CD4-positive, alpha-beta T cell treated with Interleukin-17A for 1 hour (primary cell): ENCODE measurements around the gene SPOUT1.
"Not testable (repeated sequence)": the region's sequence is repeated elsewhere in the genome, so short reads cannot be mapped to it uniquely, and the experiment has no call there.

Source experiments
- DNase-seq: peaks from one replicate; pipeline ENCODE4 v3.0.0-alpha.2; 2020

SPOUT1 gene, protein sequence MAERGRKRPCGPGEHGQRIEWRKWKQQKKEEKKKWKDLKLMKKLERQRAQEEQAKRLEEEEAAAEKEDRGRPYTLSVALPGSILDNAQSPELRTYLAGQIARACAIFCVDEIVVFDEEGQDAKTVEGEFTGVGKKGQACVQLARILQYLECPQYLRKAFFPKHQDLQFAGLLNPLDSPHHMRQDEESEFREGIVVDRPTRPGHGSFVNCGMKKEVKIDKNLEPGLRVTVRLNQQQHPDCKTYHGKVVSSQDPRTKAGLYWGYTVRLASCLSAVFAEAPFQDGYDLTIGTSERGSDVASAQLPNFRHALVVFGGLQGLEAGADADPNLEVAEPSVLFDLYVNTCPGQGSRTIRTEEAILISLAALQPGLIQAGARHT

DNA sequence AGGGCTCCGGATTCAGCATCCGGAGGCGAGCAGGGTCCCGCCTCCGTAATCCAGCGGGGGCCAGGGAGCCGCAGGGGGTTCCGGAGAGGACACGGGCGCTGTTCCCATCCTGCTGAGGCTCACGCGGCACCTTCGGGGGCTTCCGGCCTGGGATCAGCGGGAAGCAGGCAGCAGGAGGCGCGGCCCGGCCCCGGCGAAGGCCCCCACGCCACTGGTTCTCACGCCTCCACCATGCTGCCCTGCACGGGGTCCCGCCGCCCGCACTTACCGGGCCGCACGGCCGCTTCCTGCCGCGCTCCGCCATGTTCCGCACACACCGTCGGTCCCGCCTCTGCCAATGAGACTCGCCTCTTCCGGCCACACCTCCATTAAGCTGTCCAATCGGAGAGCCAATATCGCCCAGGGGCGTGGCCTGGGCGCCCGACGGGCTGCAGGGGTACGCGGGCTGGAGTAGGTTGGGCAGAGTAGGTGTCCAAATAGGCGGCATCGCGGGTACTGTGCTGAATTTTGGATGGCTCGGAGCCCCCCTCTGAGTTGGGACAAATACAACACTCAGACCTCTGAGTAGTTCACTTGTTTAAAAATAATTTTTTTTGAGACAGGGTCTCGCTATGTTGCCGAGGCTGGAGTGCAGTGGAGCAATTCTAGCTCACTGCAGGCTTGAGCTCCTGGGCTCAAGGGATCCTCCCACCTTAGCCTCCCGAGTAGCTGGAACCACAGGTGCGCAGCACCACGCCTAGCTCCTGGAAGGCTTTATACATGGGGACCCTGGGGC lies at the start of gene SPOUT1:
Gene SPOUT1, minus strand, starts transcription at position 318 of the 775 bp plus-strand sequence. Its CDS starts 14 bp downstream, at position 304.
- peak; percentile 96 for DNase-seq

GRCh38 chr9:128877852-128878251 lies 48.3 kb upstream of the SPOUT1 start:
- no peak for DNase-seq

DNA sequence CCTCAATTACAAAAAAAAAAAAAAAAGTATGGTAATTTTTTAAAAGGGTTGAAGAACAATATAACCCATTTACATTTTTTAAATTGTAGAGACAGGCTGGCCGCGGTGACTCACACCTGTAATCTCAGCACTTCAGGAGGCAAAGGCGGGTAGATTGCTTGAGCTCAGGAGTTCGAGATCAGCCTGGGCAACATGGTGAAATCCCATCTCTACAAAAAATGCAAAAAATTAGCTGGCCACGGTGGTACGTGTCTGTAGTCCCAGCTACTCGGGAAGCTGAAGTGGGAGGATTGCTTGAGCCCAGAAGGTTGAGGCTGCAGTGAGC lies 41.3 kb upstream of the SPOUT1 start:
- not testable (repeated sequence) for DNase-seq

GRCh38 chr9:128870128-128870940 lies 40.7 kb upstream of the SPOUT1 start:
- no peak for DNase-seq

DNA sequence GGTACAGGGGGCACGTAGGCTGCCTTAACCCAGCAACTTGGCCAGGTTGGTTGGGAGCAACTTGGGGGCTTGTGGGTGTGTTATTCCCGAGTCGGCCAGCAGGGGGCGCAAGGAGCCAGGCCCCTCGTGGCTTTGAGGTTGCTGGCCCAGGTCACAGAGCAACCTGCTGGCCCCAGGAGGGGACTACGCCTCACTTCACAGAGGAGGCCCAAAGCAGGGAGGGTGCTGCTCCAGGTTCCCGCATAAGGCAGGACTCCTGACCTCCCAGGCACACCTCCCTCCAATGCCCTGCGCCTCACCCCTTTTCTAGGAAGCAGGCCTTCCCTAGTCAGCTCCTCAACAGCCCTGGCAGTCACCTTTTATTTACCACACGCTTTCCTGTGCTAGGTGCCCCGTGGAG lies 34.1 kb upstream of the SPOUT1 start:
- peak; percentile 84 for DNase-seq

- DNase-seq, result no peak
These were observed 32.8 kb upstream of the SPOUT1 start for GRCh38 chr9:128862401-128862851.

- DNase-seq, result no peak
These were observed 31.9 kb upstream of the SPOUT1 start for GRCh38 chr9:128861501-128861900.

- DNase-seq, result no peak
These were observed 31.3 kb upstream of the SPOUT1 start for GRCh38 chr9:128860937-128861336.

- DNase-seq, result not testable (repeated sequence)
These were observed 28.9 kb upstream of the SPOUT1 start for GRCh38 chr9:128858476-128858875.

DNA sequence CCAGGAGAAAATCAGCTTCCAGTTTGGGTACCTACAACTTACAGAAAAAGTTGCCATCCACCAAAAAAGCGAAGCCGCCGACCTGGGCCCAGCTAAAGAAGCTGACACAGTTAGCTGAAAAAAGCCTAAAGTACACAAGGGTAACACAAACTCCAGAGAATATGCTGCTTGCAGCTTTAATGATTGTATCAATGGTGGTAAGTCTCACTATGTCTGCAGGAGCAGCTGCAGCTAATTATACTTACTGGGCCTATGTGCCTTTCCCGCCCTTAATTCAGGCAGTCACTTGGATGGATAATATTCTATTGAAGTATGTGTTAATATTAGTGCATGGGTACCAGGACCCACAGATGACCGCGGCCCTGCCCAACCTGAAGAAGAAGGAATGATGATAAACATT lies 24.9 kb upstream of the SPOUT1 start:
- not testable (repeated sequence) for DNase-seq

GRCh38 chr9:128852646-128853045 lies 23.1 kb upstream of the SPOUT1 start:
- DNase-seq, result not testable (repeated sequence)

- peak; percentile 30 for DNase-seq
These were observed 22.4 kb upstream of the SPOUT1 start for GRCh38 chr9:128851779-128852600.

DNA sequence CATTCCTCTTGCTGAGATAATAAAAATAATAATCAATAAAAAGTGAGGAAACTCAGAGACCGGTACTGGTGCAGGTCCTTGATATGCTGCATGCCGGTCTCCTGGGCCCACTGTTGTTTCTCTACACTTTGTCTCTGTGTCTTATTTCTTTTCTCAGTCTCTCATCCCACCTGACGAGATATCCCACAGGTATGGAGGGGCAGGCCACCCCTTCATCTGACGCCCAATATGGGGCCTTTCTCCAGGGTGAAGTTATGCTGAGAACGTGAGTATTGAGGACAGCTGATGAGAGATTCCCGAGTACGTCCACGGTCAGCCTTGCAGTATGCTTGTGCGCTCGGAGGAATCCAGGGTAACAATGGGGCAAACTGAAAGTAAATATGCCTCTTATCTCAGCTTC lies 21.4 kb upstream of the SPOUT1 start:
- not testable (repeated sequence) for DNase-seq

GRCh38 chr9:128847803-128848202 lies 18.2 kb upstream of the SPOUT1 start:
- DNase-seq, result no peak

DNA sequence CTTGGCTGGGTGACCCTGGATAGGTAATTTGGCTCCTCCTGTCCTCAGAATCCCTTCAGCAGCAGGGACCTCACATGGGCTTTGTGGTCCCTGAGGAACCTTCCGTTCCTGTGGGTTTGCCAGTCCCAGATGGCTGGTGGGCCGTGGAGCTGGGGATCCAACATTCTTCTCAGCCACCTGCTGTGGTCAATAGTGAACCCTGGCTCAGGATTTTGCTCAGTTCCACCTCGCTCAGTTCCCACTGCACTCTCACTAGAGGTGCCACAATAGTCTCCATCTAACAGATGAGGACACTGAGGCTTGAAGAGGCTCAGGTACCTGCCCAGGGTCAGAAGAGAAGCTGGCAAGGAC lies 17.1 kb upstream of the SPOUT1 start:
- no peak for DNase-seq

- no peak for DNase-seq
These were observed 15.8 kb upstream of the SPOUT1 start for GRCh38 chr9:128845186-128845931.

DNA sequence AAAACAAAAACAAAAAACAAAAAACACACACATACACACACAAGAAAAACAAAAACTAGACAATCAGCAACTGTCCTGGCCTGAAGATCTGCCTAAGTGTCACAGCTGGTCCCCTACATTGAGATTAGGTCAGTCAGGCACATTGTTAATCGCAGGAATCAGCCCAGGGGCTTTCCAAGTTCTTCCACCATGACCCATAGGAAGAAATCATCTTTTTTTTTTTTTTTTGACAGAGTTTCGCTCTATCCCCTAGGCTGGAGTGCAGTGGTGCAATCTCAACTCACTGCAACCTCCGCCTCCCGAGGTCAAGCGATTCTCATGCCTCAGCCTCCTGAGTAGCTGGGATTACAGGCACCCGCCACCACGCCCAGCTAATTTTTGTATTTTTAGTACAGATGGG lies 13.6 kb upstream of the SPOUT1 start:
- DNase-seq, result not testable (repeated sequence)

DNA sequence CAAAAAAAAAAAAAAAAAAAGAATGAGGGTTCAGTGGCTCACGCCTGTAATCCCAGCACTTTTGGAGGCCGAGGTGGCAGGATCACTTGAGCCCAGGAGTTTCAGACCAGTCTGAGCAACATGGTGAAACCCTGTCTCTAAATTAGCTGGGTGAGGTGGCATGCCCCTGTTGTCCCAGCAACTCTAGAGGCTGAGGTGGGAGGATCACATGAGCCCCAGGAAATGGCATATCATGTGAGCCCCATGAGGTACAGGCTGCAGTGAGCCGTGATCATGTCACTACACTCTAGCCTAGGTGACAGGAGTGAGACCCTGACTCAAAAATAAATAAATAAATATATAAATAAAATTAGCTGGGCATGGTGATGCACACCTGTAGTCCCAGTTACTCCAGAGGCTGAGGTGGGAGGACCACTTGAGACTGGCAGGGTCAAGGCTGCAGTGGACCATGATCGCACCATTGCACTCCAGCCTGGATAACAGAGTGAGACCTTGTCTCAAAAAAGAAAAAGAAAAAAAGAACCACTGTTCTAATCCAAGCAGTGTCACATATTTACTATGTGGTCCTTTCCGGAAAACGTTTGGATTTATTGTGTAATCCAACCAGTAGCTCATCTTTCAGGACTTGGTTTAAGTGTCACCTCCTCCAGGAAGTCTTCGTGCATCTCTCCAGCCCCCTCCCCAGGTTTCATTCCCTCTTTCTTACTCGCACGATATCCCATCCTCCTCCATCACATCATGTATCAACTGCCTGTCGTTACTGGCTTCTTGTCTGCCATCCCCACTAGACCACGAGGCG lies 12.3 kb upstream of the SPOUT1 start:
- DNase-seq, result no peak

DNA sequence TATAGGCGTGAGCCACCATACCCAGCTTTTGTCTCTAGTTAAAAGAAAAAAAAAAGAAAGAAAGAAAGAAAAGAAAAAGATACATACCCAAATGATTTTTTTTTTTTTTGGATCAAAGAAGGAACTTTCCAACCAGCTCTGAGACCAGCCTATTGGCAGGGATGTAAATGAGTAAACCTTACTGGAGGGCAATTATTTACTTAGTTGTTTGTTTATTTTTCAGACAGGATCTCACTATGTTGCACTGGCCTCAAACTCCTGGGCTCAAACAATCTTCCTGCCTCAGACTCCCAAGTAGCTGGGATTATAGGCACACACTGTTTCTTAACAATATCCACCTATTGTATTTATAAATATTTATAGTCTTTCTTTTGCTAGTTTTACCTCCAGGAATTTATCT lies 10.9 kb upstream of the SPOUT1 start:
- no peak for DNase-seq

- DNase-seq, result no peak
These were observed 8.7 kb upstream of the SPOUT1 start for GRCh38 chr9:128838338-128838737.
